ENCODE data around the gene SKIC2.

The SKIC2 gene

GRCh38 chr6:31963921-31964320, 4.9 kb downstream of the SKIC2 start:
- no peaks in the 10 kb centered on the region for H3K4me1 ChIP-seq (ENCODE audit: control insufficient read depth, insufficient read depth, low read length)
- H3K4me3 ChIP-seq (ENCODE audit: low read depth, low read length), result no peak overlapping the region
- CTCF ChIA-PET, result interaction anchor here (3.4 kb wide), 1 partner anchor 12 kb away, joined by 20 read pairs; no protein-coding TSS in a partner anchor
- H3K27ac ChIP-seq (ENCODE audit: extremely low read depth, low read depth, low read length), result no peak overlapping the region
- H3K9me3 ChIP-seq (ENCODE audit: control insufficient read depth, insufficient read depth, low read depth, low read length), result no peaks in the 10 kb centered on the region
- TF ChIP-seq ZNF211 (tag by site-specific recombination; IDR thresholded peaks at IDR 0.05; ENCODE audit: low read depth) (no peak), ZSCAN30 (tag by site-specific recombination; IDR thresholded peaks at IDR 0.05) (no peak), GLI4 (tag by site-specific recombination; IDR thresholded peaks at IDR 0.05) (no peak), ZNF133 (tag by site-specific recombination; IDR thresholded peaks at IDR 0.05) (no peak), ZNF311 (tag by site-specific recombination; IDR thresholded peaks at IDR 0.05; ENCODE audit: borderline replicate concordance) (no peak), ZNF394 (tag by site-specific recombination; IDR thresholded peaks at IDR 0.05; ENCODE audit: borderline replicate concordance) (no peak)
- POLR2A ChIA-PET, result no interaction called here
- H3K36me3 ChIP-seq (ENCODE audit: control insufficient read depth in 2 of 2, insufficient read depth in 1 of 2, low read length in 2 of 2), result peaks cover 10 to 91% of the 10 kb centered on the region in 2 experiments; a peak in 2 of 3 replicates

GRCh38 chr6:31965700-31966099, 6.7 kb downstream of the SKIC2 start:
- Histone ChIP-seq H3K27ac (ENCODE audit: extremely low read depth, low read depth, low read length) (no peak overlapping the region), H3K36me3 (ENCODE audit: control insufficient read depth in 2 of 2, insufficient read depth in 1 of 2, low read length in 2 of 2) (peaks cover 13 to 99% of the 10 kb centered on the region in 2 experiments; a peak in 2 of 3 replicates), H3K4me3 (ENCODE audit: low read depth, low read length) (no peak overlapping the region), H3K9me3 (ENCODE audit: control insufficient read depth, insufficient read depth, low read depth, low read length) (no peaks in the 10 kb centered on the region), H3K4me1 (ENCODE audit: control insufficient read depth, insufficient read depth, low read length) (no peaks in the 10 kb centered on the region; the same call in 1 of the 2 replicates)
- ChIA-PET POLR2A (interaction anchor here (0.6 kb wide), 1 partner anchor 146 kb away, joined by 4 read pairs; no protein-coding TSS in a partner anchor), CTCF (interaction anchor here (3.4 kb wide), 1 partner anchor 14 kb away, joined by 20 read pairs; no protein-coding TSS in a partner anchor)
- no peak for TF ChIP-seq ZNF37A (tag by site-specific recombination; IDR thresholded peaks at IDR 0.05)
- TF ChIP-seq KLF10 (tag by site-specific recombination; IDR thresholded peaks at IDR 0.05), result no peak

GRCh38 chr6:31966506-31966905, 7.5 kb downstream of the SKIC2 start:
- ChIA-PET CTCF (interaction anchor here (0.7 to 3.4 kb wide), 5 partner anchors 14 to 276 kb away, joined by 3 to 20 read pairs (median 4); no protein-coding TSS in a partner anchor), POLR2A (interaction anchor here (0.6 to 1.0 kb wide), 2 partner anchors 139 to 147 kb away, joined by 3 to 4 read pairs; partner anchors contain the start of gene HSPA1B)
- Histone ChIP-seq H3K4me3 (ENCODE audit: low read depth, low read length) (no peak overlapping the region), H3K36me3 (ENCODE audit: control insufficient read depth in 2 of 2, insufficient read depth in 1 of 2, low read length in 2 of 2) (peaks cover 13 to 95% of the 10 kb centered on the region in 2 experiments; a peak in 2 of 3 replicates), H3K4me1 (ENCODE audit: control insufficient read depth, insufficient read depth, low read length) (no peaks in the 10 kb centered on the region; the same call in 1 of the 2 replicates), H3K9me3 (ENCODE audit: control insufficient read depth, insufficient read depth, low read depth, low read length) (no peaks in the 10 kb centered on the region), H3K27ac (ENCODE audit: extremely low read depth, low read depth, low read length) (no peak overlapping the region)
- TF ChIP-seq HIC1 (tag by site-specific recombination; IDR thresholded peaks at IDR 0.05) (no peak), ZEB2 (tag by site-specific recombination; IDR thresholded peaks at IDR 0.05) (no peak), ATF2 (tag by site-specific recombination; IDR thresholded peaks at IDR 0.05; ENCODE audit: low read depth) (no peak), ZNF660 (tag by site-specific recombination; IDR thresholded peaks at IDR 0.05) (no peak), ZNF221 (tag by site-specific recombination; IDR thresholded peaks at IDR 0.05; ENCODE audit: borderline replicate concordance) (no peak)

Measured in HEK293 (cell line).